GM12875 (cell line): ENCODE measurements around the gene B4GALT7.

Experiments
- H3K4me3 ChIP-seq: one replicate; pipeline ENCODE4 v1.5.1; 2011; ENCODE audit warnings: low read depth, low read length, control low read depth
- TF ChIP-seq, protein P1 (sequence below): IDR thresholded peaks from 2 replicates; pipeline ENCODE4 v1.5.1; 2011; ENCODE audit warnings: low read depth, mild to moderate bottlenecking, control low read depth, inconsistent platforms, low read length, moderate library complexity, borderline replicate concordance; ENCODE audit not compliant: insufficient read depth

B4GALT7 gene

DNA sequence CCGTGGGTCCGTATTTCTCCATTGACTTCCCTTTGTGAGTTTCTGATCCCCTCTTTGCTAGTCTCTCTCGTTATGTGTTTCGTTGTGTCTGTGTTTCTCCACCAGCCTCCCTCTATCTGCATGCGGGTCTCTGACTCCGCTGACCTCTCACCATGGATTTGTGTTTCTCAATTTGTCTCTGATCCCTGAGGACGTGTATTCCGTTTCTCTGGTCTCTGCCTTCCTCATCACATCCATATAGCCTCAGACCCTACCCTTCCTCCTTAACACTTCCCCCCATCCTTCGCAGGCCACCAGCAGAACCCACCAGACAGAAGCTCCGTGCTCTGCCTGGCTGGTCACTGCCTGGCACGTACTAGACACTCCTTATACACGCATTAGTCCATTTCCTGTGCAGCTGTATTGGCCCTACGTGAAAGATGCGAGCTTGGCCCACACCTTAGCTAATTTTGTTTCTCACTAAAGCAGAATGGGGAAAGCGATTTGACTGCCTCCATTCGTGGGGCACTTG is 631 bp downstream of the B4GALT7 start:
- peak overlapping the region; percentile 89 for H3K4me3 ChIP-seq
- TF ChIP-seq, protein P1, sequence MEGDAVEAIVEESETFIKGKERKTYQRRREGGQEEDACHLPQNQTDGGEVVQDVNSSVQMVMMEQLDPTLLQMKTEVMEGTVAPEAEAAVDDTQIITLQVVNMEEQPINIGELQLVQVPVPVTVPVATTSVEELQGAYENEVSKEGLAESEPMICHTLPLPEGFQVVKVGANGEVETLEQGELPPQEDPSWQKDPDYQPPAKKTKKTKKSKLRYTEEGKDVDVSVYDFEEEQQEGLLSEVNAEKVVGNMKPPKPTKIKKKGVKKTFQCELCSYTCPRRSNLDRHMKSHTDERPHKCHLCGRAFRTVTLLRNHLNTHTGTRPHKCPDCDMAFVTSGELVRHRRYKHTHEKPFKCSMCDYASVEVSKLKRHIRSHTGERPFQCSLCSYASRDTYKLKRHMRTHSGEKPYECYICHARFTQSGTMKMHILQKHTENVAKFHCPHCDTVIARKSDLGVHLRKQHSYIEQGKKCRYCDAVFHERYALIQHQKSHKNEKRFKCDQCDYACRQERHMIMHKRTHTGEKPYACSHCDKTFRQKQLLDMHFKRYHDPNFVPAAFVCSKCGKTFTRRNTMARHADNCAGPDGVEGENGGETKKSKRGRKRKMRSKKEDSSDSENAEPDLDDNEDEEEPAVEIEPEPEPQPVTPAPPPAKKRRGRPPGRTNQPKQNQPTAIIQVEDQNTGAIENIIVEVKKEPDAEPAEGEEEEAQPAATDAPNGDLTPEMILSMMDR = no peak

DNA sequence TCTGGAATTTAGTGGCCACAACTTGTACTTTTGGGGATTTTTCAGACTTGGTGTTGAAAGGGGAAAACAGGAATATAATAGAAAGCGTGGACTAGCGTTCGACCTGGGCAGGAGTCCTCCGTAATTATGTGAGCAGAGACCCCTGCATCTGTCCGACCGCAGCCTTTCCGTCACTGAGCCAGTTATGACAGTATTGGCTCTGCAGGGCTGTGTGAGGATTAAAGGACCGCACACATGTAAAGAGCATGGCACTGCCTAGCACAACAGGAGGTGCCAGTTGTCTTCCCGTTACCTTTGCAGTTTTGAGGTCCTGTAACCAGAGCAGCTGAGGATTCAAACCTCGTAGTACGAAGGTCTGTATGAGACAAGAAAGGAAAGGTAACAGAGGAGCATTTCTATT is 1.2 kb downstream of the B4GALT7 start:
- TF ChIP-seq, protein P1 = no peak

DNA sequence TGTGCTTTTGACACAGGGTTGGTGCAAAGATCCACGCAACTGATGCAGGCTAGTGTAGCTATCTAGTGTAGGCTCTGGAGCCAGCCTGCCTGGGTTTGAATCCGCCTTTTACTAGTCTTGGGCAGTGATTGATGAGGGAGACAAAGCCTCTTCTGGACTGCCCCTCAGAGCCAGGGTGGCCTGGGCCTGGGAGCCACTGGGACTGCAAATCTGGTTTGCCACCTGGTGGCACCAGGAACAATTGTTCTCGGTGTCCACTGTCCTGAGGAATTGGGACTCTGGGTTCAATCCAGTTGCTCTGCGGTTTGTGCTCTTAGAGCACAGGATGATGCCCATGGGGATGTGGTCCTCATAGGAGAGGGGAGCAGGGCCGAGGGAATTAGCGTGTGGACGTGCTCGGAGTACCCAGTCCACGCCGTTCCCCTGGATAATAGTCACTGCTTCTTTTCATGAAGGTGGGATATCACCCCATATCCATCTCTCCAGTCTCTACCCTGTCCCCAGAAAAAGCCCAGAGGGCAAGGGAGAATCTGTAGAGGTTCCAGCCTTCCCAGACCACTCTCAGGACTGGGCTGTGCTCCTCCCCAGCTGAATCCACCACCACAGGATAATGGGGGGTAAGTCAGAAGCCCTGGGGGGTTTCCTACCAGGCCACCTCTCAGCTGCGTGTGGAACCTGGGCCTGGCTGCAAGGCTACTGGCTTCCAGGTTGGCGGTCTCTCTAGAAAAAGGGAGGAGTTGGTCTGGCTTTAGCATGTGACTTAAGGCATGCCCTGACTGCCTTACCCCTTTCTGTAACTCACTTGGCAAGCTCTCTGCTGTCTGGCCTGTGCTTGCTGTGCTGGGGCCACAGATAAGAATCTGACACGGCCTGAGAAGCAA is 1.9 kb downstream of the B4GALT7 start:
- TF ChIP-seq, protein P1 = 0 out of 2 replicates have a peak, but pooled peaks have one; percentile 12

More for the DNA sequence above, 1.2 kb downstream of the B4GALT7 start:
- peak overlapping the region; percentile 89 for H3K4me3 ChIP-seq

DNA sequence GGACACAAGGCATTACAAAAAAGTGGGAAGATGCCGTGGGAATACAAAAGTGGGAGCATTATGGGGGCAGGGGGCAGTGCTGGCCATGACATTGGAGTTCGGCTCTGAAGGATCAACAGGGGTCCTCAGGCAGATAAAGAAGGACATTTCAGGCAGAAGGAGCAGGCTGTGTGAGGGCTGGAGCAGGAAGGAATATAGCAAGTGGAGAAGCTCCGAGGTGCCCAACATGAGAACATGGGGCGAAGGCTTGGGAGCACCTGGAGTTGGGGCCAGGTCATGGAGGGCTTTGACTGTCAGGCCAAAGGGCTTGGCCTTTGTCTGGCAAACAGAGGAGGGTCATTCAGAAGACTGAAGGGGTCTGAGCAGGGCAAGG is 2.5 kb downstream of the B4GALT7 start:
- H3K4me3 ChIP-seq = no peak overlapping the region
- TF ChIP-seq, protein P1 = no peak

More for the DNA sequence above, 1.9 kb downstream of the B4GALT7 start:
- no peak overlapping the region for H3K4me3 ChIP-seq

DNA sequence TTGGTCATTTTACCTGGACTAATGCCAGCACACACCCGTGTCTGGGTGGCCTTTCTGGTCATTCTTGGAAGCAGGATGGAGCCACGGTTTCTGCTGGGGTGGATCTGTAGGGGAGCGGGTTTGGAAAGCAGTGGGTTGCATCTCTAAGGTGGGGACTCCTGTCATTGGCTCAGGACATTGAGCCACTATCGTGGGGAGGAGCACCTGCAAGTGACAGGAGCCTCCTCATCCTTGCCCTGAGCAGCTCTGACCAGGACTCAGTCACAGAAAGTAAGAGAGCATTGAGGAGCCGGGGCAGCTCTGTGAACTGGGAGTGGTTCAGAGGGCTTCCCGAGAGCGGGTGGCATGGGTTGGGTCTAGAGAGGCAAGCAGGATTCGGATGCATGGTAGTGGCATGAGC is 3.7 kb downstream of the B4GALT7 start:
- H3K4me3 ChIP-seq = no peak overlapping the region
- TF ChIP-seq, protein P1 = no peak

DNA sequence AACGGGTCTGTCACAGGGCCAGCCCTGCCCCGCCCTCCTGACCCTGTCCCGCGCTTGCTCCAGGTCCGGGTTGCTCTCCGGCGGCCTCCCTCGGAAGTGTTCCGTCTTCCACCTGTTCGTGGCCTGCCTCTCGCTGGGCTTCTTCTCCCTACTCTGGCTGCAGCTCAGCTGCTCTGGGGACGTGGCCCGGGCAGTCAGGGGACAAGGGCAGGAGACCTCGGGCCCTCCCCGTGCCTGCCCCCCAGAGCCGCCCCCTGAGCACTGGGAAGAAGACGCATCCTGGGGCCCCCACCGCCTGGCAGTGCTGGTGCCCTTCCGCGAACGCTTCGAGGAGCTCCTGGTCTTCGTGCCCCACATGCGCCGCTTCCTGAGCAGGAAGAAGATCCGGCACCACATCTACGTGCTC is 4.2 kb downstream of the B4GALT7 start:
- H3K4me3 ChIP-seq = no peak overlapping the region
- TF ChIP-seq, protein P1 = no peak

DNA sequence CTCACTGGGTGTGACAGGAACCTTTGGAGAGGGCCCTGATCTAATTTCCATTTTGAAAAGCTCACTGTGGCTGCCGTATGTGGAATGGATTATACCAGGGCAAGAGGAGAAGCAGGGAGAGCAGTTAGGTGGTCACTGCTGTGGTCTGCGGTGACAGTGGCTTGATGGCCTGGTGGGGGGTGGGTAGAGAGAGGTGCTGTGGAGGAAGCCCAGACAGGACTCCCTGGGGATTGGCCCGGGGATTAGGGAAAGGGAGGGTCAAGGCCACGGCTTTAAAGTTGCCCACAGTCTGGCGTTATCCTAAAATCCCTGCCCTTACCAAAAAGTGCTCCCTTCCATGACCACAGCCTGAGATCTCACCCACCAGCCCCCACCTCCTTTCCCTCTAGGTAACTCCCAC is 4.7 kb downstream of the B4GALT7 start:
- TF ChIP-seq, protein P1 = no peak
- H3K4me3 ChIP-seq = no peak overlapping the region
